H9 (cell line): ENCODE measurements around the gene NFS1. TPM values are rescaled to one million over a fixed set of nuclear protein-coding genes. Genes with fewer than 3 reads are reported as not detected.
A peak's percentile ranks its signal among the peaks of the same experiment; 100 is the strongest.
"Not testable (repeated sequence)": the region's sequence is repeated elsewhere in the genome, so short reads cannot be mapped to it uniquely, and the experiment has no call there.

Experiments
- DNase-seq: peaks from one replicate; pipeline ENCODE4 v3.0.0-alpha.2; 2017
- H2AFZ ChIP-seq: one replicate; pipeline ENCODE4 v1.6.1; 2013; ENCODE audit warnings: mild to moderate bottlenecking, low read length, control low read depth, moderate library complexity
- H2AK5ac ChIP-seq: 2 replicates; pipeline ENCODE4 v1.6.1; 2013; ENCODE audit warnings: low read length, control low read depth, mixed read lengths; ENCODE audit not compliant: insufficient read length
- H2BK120ac ChIP-seq: one replicate; pipeline ENCODE4 v1.6.1; 2013; ENCODE audit warnings: low read depth, mild to moderate bottlenecking, low read length, control low read depth, inconsistent platforms; ENCODE audit not compliant: poor library complexity, severe bottlenecking
- H2BK12ac ChIP-seq: 2 replicates; pipeline ENCODE4 v1.6.1; 2013; ENCODE audit warnings: low read length, control low read depth, mixed read lengths, low read depth; ENCODE audit not compliant: insufficient read length
- H2BK15ac ChIP-seq: 2 replicates; pipeline ENCODE4 v1.6.1; 2013; ENCODE audit warnings: low read depth, low read length, control low read depth
- H2BK20ac ChIP-seq: one replicate; pipeline ENCODE4 v1.6.1; 2013; ENCODE audit warnings: low read depth, mild to moderate bottlenecking, low read length, control low read depth, inconsistent platforms; ENCODE audit not compliant: poor library complexity, severe bottlenecking
- H2BK5ac ChIP-seq: 2 replicates; pipeline ENCODE4 v1.6.1; 2013; ENCODE audit warnings: low read length, control low read depth, mixed read lengths; ENCODE audit not compliant: insufficient read length
- H3K14ac ChIP-seq: 2 replicates; pipeline ENCODE4 v1.6.1; 2013; ENCODE audit warnings: low read length, control low read depth; ENCODE audit not compliant: insufficient read depth
- H3K18ac ChIP-seq: 2 replicates; pipeline ENCODE4 v1.6.1; 2013; ENCODE audit warnings: low read depth, mild to moderate bottlenecking, mixed read lengths, low read length, control low read depth; ENCODE audit not compliant: insufficient read length
- H3K23ac ChIP-seq: 2 replicates; pipeline ENCODE4 v1.6.1; 2013; ENCODE audit warnings: low read length, control low read depth, mixed read lengths, low read depth; ENCODE audit not compliant: insufficient read length
- H3K23me2 ChIP-seq: 2 replicates; pipeline ENCODE4 v1.6.1; 2013; ENCODE audit warnings: low read depth, mild to moderate bottlenecking, mixed read lengths, low read length, control low read depth; ENCODE audit not compliant: insufficient read length, poor library complexity, severe bottlenecking
- H3K27ac ChIP-seq: 2 replicates; pipeline ENCODE4 v1.5.1; 2013; ENCODE audit warnings: low read length, control low read depth, mixed read lengths, low read depth; ENCODE audit not compliant: insufficient read length
- H3K27me3 ChIP-seq: 2 replicates; pipeline ENCODE4 v1.6.1; 2013; ENCODE audit warnings: low read length, control low read depth, inconsistent platforms; ENCODE audit not compliant: insufficient read depth
- H3K4ac ChIP-seq: 2 replicates; pipeline ENCODE4 v1.6.1; 2013; ENCODE audit warnings: low read depth, mild to moderate bottlenecking, control low read depth, inconsistent platforms, low read length, moderate library complexity
- H3K4me1 ChIP-seq: 2 replicates; pipeline ENCODE4 v1.6.1; 2013; ENCODE audit warnings: low read length, control low read depth, inconsistent platforms; ENCODE audit not compliant: insufficient read depth
- H3K4me2 ChIP-seq: 2 replicates; pipeline ENCODE4 v1.6.1; 2013; ENCODE audit warnings: low read length, control low read depth, mixed read lengths; ENCODE audit not compliant: insufficient read length, insufficient read depth
- H3K56ac ChIP-seq: 2 replicates; pipeline ENCODE4 v1.6.1; 2013; ENCODE audit warnings: low read depth, mild to moderate bottlenecking, mixed read lengths, low read length, control low read depth; ENCODE audit not compliant: insufficient read length
- H3K79me1 ChIP-seq: 2 replicates; pipeline ENCODE4 v1.6.1; 2013; ENCODE audit warnings: low read depth, mild to moderate bottlenecking, moderate library complexity, low read length, control low read depth, inconsistent platforms; ENCODE audit not compliant: insufficient read depth, poor library complexity, severe bottlenecking
- H3K79me2 ChIP-seq: 2 replicates; pipeline ENCODE4 v1.6.1; 2013; ENCODE audit warnings: low read length, control low read depth, inconsistent platforms; ENCODE audit not compliant: insufficient read depth
- H3K9ac ChIP-seq: 2 replicates; pipeline ENCODE4 v1.6.1; 2013; ENCODE audit warnings: low read length, control low read depth, mixed read lengths; ENCODE audit not compliant: insufficient read length; ENCODE audit errors: extremely low read depth
- H3K9me3 ChIP-seq: one replicate; pipeline ENCODE4 v1.6.1; 2013; ENCODE audit warnings: low read depth, low read length, inconsistent platforms; ENCODE audit not compliant: control insufficient read depth
- H3T11ph ChIP-seq: one replicate; pipeline ENCODE4 v1.6.1; 2013; ENCODE audit warnings: mild to moderate bottlenecking, low read length, control low read depth, inconsistent platforms
- H4K20me1 ChIP-seq: one replicate; pipeline ENCODE4 v1.6.1; 2013; ENCODE audit not compliant: control insufficient read depth, insufficient read length, insufficient read depth
- H4K5ac ChIP-seq: 2 replicates; pipeline ENCODE4 v1.6.1; 2013; ENCODE audit warnings: low read depth, mild to moderate bottlenecking, mixed read lengths, low read length, control low read depth; ENCODE audit not compliant: insufficient read length
- H4K8ac ChIP-seq: replicated peaks from 2 replicates; pipeline ENCODE4 v1.6.1; 2013; ENCODE audit warnings: low read length, control low read depth, mixed read lengths, low read depth; ENCODE audit not compliant: insufficient read length
- H4K91ac ChIP-seq: 2 replicates; pipeline ENCODE4 v1.6.1; 2013; ENCODE audit warnings: low read depth, mild to moderate bottlenecking, moderate library complexity, mixed read lengths, low read length, control low read depth; ENCODE audit not compliant: insufficient read length
- H3K27ac Mint-ChIP-seq, 3 experiments: 2 replicates in 2 of 3; 3 replicates in 1 of 3; pipeline ENCODE4 v1.8.0; 2020 to 2021; ENCODE audit warnings: mixed read lengths in 3 of 3, mild to moderate bottlenecking in 1 of 3, moderate library complexity in 1 of 3
- H3K27me3 Mint-ChIP-seq: 2 replicates; pipeline ENCODE4 v1.8.0; 2021; ENCODE audit warnings: low read depth, mild to moderate bottlenecking, moderate library complexity, mixed read lengths
- H3K36me3 Mint-ChIP-seq, 3 experiments: 2 replicates in 2 of 3; 3 replicates in 1 of 3; pipeline ENCODE4 v1.8.0; 2020 to 2021; ENCODE audit warnings: low read depth in 3 of 3, mixed read lengths in 3 of 3; ENCODE audit not compliant: insufficient read depth in 1 of 3
- H3K4me1 Mint-ChIP-seq, 2 experiments: 2 replicates each; pipeline ENCODE4 v1.8.0; 2020; ENCODE audit warnings: mixed read lengths in 2 of 2
- H3K4me3 Mint-ChIP-seq, 2 experiments: 2 replicates in 1 of 2; 3 replicates in 1 of 2; pipeline ENCODE4 v1.8.0; 2020 to 2021; ENCODE audit warnings: mild to moderate bottlenecking in 2 of 2, mixed read lengths in 2 of 2, moderate library complexity in 1 of 2
- H3K9me3 Mint-ChIP-seq, 2 experiments: 2 replicates in 1 of 2; 3 replicates in 1 of 2; pipeline ENCODE4 v1.8.0; 2020; ENCODE audit warnings: mild to moderate bottlenecking in 2 of 2, mixed read lengths in 2 of 2, moderate library complexity in 1 of 2
- WGBS: extraction: QIAGEN DNeasy Blood & Tissue Kit; methylation state at CpG from one replicate; pipeline ENCODE4 v1.1.7; 2013; ENCODE audit warnings: missing lambda C conversion rate, low lambda C conversion rate, mixed read lengths; ENCODE audit not compliant: insufficient read length; ENCODE audit errors: extremely low coverage; 5-methylcytosine and 5-hydroxymethylcytosine counted together
- total RNA-seq: library from RNA; stranded (reverse); gene quantifications from 2 replicates; pipeline ENCODE4 v1.2.1, GENCODE V29; 2021
- TF ChIP-seq, protein P1 (sequence below): fragments of 200-600 bp; sonication (generic); conservative IDR thresholded peaks from 3 replicates; pipeline ENCODE4 v1.8.0; 2021; ENCODE audit warnings: antibody characterized with exemption, mild to moderate bottlenecking

NFS1 gene
- total RNA-seq, 1 experiment from 2014 or later: 26.6 TPM

DNA sequence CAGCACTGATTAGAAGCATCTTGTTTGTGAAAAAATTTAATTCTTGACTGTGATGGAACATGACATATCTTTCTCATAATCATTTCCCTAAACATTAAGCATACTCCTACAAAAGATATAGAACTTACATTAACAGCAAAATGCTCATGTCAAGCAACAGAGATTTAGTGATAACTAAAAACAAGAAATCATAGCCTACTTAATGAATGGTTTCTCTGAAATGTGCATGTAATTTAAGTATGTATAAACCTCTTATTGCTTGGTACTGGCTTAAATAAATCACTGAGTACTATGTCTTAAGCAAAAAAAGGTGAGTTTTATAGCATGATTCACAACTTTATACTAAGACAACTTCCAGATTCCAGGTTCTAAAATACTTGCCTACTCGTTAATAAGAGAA lies 9.3 kb upstream of the NFS1 start:
- Histone ChIP-seq H4K8ac (no peak overlapping the region), H3K9ac (no peak overlapping the region), H2BK5ac (no peak overlapping the region), H3K79me2 (no peaks in the 10 kb centered on the region), H4K91ac (no peak overlapping the region), H3K9me3 (no peaks in the 10 kb centered on the region), H2AFZ (no peak overlapping the region), H3K18ac (no peak overlapping the region), H2AK5ac (no peak overlapping the region), H3K4me2 (no peak overlapping the region), H2BK15ac (no peak overlapping the region), H4K5ac (no peak overlapping the region), H3T11ph (no peak overlapping the region), H3K4me1 (no peaks in the 10 kb centered on the region), H3K4ac (no peak overlapping the region), H3K79me1 (no peaks in the 10 kb centered on the region), H3K14ac (no peak overlapping the region), H3K56ac (no peak overlapping the region), H3K23ac (no peak overlapping the region), H2BK12ac (no peak overlapping the region), H3K23me2 (no peaks in the 10 kb centered on the region), H3K27ac (no peak overlapping the region), H2BK20ac (no peak overlapping the region), H2BK120ac (no peak overlapping the region), H4K20me1 (no peaks in the 10 kb centered on the region), H3K27me3 (no peaks in the 10 kb centered on the region)
- peaks cover 51 to 91% (median 90%) of the 10 kb centered on the region in 3 experiments; a peak in 6 of 7 replicates for H3K36me3 Mint-ChIP-seq
- DNase-seq: no peak
- H3K4me3 Mint-ChIP-seq: no peak overlapping the region
- no peak overlapping the region; a peak in 1 of 7 replicates for H3K27ac Mint-ChIP-seq
- H3K9me3 Mint-ChIP-seq: no peaks in the 10 kb centered on the region
- H3K27me3 Mint-ChIP-seq: no peaks in the 10 kb centered on the region
- TF ChIP-seq, protein P1, sequence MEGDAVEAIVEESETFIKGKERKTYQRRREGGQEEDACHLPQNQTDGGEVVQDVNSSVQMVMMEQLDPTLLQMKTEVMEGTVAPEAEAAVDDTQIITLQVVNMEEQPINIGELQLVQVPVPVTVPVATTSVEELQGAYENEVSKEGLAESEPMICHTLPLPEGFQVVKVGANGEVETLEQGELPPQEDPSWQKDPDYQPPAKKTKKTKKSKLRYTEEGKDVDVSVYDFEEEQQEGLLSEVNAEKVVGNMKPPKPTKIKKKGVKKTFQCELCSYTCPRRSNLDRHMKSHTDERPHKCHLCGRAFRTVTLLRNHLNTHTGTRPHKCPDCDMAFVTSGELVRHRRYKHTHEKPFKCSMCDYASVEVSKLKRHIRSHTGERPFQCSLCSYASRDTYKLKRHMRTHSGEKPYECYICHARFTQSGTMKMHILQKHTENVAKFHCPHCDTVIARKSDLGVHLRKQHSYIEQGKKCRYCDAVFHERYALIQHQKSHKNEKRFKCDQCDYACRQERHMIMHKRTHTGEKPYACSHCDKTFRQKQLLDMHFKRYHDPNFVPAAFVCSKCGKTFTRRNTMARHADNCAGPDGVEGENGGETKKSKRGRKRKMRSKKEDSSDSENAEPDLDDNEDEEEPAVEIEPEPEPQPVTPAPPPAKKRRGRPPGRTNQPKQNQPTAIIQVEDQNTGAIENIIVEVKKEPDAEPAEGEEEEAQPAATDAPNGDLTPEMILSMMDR: no peak
- no CpG with 5 or more reads among the region's 1 CpG for WGBS
- peaks cover 3 to 7% of the 10 kb centered on the region in 2 experiments for H3K4me1 Mint-ChIP-seq

DNA sequence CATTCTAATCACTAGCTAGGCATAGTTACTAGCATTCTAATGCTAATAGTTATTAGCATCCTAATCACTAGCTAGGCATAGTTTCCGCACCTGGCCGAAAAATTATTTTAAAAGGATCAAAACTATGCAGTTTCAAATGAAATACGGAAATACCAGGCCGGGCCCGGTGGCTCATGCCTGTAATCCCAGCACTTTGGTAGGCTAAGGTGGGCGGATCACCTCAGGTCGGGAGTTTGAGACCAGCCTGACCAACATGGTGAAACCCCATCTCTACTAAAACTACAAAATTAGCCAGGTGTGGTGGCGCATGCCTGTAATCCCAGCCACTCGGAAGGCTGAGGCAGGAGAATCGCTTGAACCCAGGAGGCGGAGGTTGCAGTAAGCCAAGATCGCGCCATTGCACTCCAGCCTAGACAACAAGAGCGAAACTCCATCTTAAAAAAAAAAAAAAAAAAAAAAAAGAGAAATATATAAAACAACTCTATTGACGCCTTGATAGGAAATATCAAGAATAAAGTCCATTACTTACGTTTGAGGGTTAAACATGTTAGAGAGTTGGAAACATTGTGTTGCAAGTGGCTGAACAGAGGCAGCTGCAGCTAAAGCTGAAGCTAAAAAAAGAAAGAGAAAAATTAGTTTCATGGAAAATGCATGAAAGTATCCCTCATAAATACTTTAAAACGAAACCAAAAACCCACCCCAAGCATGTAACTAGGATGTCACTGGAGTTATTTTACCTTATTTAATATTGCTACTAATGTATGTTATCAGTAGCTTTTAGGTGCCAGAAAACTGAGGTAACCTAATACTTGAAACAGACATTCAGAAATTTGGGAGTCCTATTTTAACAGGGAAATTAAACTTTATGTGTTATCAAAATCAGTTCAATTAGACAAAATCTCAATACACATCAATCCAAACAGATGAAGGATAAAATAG lies 7.7 kb upstream of the NFS1 start:
- H3K79me2 ChIP-seq, H3K23me2 ChIP-seq, DNase-seq, H3K4me2 ChIP-seq, H3K9ac ChIP-seq, H2AK5ac ChIP-seq, H3K4me3 Mint-ChIP-seq, H3K9me3 ChIP-seq, H3K4me1 ChIP-seq, H4K8ac ChIP-seq, H3K27ac ChIP-seq, H2BK120ac ChIP-seq, H3K27me3 ChIP-seq, H3K14ac ChIP-seq, H2BK20ac ChIP-seq, H4K91ac ChIP-seq, H4K20me1 ChIP-seq, H3K23ac ChIP-seq, H2BK5ac ChIP-seq, H3K79me1 ChIP-seq, H2BK12ac ChIP-seq, H3K56ac ChIP-seq, H3K4me1 Mint-ChIP-seq, H2BK15ac ChIP-seq, H2AFZ ChIP-seq, H3K27me3 Mint-ChIP-seq, H3K18ac ChIP-seq, H3K9me3 Mint-ChIP-seq, H3T11ph ChIP-seq, H4K5ac ChIP-seq, H3K4ac ChIP-seq: not testable (repeated sequence)
- peaks cover 42 to 93% (median 81%) of the 10 kb centered on the region in 3 experiments; a peak in 6 of 7 replicates for H3K36me3 Mint-ChIP-seq
- H3K27ac Mint-ChIP-seq: 0 out of 7 replicates have a peak overlapping the region, but pooled peaks of 1 of the 3 experiments have one; percentile 65
- no CpG with 5 or more reads among the region's 17 CpGs for WGBS
